Prostate gland (tissue), 2 donors: ENCODE results near the gene TMEM243.

Experiments used
- CTCF ChIP-seq, 4 experiments: fragments of 200-600 bp in 2 of 4; fragments of 450-650 bp in 2 of 4; sonication (generic) in 2 of 4; IDR thresholded peaks; 1 replicate in 3 of 4; 2 replicates in 1 of 4; pipeline ENCODE4 v1.5.1; 2016 to 2019; ENCODE audit warnings: antibody characterized with exemption in 4 of 4, mild to moderate bottlenecking in 2 of 4, moderate library complexity in 2 of 4
- POLR2A ChIP-seq: fragments of 450-650 bp; IDR thresholded peaks from one replicate; pipeline ENCODE4 v1.6.1; 2016; ENCODE audit warnings: antibody characterized with exemption, mild to moderate bottlenecking
- POLR2AphosphoS5 ChIP-seq: sonication (generic); formaldehyde crosslinking; IDR thresholded peaks from one replicate; pipeline ENCODE4 v1.6.1; 2017; ENCODE audit warnings: antibody characterized with exemption

DNA sequence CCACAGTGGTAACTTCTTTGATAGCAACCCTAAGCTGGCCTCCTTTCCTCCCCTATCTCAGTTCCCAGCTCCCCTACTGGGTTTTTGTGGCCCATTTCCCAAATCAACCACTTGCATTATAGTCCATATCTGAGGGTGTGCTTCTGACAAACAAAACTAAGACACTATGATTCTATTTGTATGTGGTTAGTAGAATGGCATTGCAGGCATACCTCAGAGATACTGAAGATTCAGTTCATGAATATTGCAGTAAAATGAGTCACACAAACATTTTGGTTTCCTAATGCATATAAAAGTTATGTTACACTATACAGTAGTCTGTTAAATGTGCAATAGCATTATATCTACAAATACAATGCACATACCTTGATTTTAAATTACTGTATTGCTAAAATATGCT is 15.4 kb upstream of the TMEM243 start:
- TF ChIP-seq CTCF (IDR thresholded peaks at IDR 0.05) (no peak), POLR2A (no peak), POLR2AphosphoS5 (no peak)
